GM18873 (cell line): ENCODE measurements around the gene TYMP.

Source experiments
- ATAC-seq: cut with Tn5 transposase; IDR thresholded peaks from one replicate; pipeline ENCODE4 v1.9.1; 2021; ENCODE audit warnings: mild to moderate bottlenecking, moderate library complexity, moderate number of reproducible peaks; ENCODE audit not compliant: unreplicated experiment, low FRiP score

TYMP gene

DNA sequence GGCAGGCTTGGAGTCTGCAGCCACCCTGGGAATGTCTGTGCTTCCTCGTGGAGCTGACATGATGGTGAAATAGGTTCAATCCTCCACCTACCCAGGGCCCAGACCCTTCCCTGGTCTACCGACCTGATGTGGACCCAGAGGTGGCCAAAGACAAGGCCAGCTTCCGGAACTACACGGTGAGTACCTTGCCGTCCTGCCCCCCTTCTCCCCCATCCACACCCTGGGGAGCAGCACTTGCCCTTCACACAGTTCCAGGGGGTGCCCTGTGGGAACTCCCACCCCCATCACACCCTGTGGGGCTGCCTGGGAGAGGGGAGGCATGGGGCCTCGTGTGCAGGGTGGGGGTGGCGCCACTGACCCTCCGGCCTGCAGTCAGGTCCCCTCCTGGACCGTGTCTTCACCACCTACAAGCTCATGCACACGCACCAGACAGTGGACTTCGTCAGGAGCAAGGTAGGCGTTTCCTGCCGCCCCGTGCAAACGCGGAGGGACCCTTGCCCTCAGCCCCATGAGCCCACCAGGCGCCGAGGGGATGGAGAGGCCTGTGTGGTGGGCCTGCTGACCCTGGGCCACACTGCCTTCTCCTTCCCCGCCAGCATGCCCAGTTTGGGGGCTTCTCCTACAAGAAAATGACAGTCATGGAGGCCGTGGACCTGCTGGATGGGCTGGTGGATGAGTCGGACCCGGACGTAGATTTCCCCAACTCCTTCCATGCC, 42.4 kb downstream of the TYMP start:
- no peak for ATAC-seq

DNA sequence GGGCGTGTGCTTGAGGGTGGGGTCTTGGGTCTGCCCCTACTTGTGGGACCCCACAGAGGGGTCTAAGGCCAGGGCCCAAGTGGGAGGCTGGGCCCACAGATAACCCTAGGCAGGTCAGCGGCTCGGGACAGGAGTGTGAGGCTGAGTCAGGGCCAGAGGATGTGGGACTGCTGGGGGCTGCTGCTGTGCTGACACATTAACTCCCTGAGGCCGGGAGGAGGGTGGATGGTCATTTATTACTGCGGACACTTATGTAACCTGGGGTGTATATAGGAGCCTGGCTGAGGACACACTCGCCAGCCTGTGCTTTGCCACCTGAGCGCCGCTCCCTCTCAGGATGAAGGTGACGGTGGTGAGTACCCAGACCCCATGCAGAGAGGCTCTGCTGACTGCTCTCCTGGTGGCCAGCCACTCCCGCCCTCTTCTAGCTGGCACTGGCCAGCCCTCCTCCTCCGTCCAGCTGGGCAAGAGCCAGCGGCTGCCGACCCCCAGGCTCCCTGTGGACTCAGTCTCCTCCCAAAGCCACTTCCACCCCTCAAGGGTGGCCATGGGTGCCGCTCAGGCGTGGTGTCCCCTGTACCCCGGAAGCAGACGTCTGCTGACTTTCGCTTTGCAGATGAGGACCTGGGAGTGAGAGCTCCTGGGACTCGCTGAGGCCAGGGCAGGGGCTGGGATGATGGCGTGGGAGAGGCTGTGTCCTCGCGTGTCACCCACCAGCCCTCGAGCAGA, 43.1 kb downstream of the TYMP start, which contains the start of gene MIOX:
Gene MIOX, plus strand, starts transcription at position 299 of the 729 bp plus-strand sequence. Its CDS starts 39 bp downstream, at position 338.
- ATAC-seq: no peak

DNA sequence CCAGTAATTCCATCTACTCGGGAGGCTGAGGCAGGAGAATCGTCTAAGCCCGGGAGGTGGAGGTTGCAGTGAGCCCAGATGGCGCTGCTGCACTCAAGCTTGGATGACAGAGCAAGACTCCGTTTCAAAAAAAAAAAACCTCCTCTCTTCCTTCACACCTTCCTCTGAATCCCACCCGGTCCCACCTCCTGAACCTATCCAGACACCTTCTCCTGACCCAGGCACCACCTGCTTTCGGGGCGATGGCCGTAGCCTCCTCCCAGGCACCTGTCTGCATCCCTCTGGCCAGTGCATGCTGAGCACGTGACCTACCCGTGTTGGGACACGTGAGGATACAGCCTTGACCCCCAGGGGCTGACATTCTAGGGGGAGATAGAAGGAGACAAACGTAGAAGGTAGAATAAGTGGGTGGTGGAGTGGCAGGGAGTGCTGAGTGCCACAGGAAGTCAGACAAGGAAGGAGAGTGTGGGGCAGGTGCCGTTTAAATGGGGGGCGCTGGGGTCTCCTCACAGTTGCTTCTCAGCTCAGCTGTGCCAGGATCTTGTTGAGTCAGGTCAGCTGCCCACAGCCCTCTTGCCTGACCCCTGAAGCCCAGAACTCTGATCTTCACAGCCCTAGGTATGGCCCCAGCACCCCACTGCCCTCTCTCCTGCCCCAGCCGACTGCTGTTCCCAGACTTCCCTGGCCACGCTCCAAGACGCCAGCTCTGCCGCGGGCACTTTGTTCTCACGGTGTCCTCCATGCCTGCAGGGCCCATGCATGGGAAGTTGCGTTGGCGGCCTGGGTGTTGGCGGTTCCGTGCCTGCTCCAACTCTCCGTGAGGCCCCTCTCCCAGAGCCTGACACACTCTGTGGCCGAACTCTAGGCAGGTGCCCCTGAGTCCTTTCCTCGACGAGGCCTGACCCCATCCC, 44.3 kb downstream of the TYMP start:
- no peak for ATAC-seq

DNA sequence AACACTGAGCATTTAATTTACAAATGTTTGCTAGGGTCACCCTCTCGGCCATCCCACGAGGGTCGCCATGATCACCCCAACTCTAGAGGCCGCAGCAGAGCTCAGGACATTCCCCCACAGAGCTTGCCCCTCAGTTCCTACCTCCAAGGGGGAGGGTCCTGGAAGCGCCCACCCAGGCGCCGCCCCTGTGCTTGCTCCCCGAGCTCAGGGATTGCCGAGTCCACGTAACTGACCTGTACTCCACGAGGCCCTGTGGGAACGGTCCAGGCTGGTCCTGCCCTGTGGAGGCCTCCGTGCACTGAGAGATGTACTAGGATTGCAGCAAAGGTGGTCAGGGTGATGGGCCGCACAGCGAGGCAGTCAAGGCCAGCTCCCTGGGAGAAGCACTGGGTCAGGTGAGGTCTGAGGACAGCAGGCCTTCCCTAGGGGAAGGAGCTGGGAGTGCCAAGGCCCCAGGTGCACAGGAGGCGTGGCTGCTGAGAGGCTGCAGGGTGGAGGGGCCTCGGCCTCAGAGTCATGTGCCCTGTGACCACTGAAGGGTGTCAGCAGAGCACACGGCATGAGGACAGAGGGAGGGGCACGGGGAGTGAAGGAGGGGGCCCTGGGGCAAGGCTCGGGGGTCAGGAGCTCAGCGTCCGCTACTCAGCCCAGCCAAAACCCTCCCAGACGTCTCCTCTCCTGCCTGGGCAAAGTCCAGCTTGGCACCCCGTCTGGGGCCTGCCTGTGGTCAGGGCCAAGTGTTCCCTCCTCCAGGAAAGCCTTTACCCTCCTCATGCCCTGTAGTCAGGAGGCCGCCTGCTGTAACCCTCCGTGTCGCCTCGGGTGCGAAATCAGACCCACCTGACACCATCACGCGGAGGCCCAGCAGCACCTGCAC, 45.6 kb downstream of the TYMP start:
- ATAC-seq: no peak

DNA sequence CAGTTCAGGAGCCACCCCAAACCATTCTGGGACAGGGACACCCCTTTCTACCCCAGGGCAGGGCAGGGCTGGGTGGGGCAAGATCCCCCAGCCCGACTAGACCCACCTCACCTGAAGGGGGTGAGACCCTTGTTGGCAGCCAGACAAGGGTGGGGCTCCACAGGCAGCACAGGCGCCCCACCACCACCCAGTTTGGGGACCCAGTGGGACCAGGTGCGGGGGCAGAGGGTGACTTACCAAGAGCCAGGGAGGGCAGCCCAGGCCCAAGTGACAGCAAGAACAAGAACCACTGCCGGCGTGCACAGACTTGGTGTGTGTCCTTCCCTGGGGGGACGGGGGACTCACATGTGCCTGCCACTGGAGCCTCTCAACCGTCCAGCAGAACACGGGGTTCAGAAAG, 46.3 kb downstream of the TYMP start:
- no peak for ATAC-seq

DNA sequence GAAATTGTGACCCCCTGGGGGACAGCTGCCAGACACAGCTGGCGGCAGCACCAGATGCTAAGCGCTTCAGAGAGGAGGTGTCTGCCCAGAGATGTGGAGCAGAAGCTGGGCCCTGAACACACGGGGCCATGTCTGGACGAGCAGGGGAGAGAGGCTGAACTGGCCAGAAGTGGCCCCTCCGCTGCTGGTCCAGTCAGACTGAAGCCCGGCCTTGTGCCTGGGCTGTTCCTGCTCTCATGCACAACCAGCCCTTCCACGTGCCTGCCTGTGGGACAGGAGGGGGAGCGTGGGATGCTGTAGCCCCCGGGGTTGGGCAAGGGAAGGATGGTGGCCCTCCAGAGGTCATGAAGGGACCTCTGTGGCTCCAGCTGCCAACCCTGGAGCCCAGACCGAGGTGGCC, 46.7 kb downstream of the TYMP start:
- ATAC-seq: no peak

DNA sequence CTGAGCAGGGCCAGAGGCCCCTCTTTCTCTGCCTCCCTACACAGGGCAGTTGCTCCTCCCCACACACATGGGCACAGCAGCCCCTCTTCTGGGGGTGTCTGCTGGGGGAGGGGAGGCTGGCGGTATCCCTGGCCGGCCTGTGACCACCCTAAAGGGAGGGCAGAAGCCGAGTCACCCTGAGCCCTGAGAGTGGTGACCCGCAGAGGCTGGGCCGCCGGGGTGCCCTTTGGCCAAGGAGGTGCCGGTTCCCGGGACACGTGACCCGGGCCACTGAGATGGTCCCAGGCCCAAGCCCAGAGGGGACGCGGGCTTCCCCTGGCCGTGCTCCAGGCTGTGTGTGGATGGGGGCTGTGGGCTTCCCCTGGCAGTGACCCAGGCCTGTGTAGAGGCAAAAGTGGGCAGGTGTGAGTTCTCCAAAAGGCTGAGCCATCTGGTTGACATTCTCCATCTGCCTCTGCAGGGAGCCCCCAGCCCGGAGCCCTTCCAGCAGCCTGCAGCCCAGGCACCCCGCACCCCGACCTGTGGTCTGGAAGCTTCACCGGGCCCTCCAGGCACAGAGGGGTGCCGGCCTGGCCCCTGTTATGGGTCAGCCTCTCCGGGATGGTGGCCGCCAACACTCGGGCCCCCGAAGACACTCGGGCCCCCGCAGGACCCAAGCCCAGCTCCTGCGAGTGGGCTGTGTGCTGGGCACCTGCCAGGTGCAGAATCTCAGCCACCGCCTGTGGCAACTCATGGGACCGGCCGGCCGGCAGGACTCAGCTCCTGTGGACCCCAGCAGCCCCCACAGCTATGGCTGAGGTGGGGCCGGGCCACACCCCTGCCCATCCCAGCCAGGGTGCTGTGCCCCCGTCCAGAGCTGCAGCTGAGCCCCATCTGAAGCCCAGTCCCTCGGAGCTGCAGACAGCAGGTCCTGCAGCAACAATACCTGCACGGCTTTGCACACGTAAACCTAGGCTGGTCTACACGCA, 47.4 kb downstream of the TYMP start:
- no peak for ATAC-seq

DNA sequence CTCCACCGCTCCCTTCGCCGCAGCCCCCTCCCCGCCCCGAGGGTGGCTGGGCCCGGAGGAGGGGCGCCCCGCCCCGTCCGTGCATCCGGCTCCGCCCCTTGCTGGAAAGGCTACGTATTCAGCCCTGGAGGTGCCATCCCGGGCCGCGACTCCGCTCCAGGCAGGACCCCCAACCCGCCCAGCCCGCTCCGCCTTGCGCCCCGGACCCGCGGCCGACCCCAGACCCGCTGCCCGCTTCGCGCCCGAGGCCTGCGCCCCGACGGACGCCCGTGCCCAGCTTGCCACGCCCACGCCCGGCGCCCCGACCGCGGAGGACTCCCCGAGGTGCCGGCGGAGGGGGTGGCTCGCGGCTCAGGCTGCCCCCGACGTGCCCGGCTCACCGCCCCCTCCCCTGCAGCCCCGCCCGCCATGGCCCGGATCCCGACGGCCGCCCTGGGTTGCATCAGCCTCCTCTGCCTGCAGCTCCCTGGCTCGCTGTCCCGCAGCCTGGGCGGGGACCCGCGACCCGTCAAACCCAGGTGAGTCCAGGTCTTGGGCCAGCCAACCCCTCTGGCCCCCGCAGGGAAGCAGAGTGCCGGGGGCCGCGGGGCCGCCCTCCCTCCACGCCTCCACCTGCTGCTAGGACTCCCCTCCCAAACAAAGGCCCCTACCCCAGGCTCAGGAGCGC, 48.2 kb downstream of the TYMP start, which contains the start of gene ADM2:
Gene ADM2, plus strand, starts transcription at position 104 of the 667 bp plus-strand sequence. Its CDS starts 305 bp downstream, at position 409.
- no peak for ATAC-seq

DNA sequence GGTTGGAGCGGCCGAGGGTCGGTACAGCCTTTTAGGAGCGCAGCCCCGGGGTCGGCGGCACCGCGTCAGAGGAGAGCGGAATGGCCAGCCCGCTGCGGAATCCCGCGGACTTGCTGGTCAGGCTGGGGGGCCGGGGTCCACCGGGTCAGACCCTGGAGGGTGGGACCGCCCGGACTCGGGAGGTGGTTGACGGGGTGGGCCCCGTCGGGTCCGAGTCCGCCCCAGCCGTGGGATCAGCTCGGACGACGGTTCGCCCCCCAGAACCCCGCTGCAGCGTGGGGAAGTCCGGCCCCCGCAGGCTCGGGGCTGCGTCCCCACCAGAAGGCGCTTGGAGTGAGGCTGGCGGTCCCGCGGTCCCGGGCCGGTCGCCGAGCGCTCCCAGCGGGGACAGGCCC, 48.8 kb downstream of the TYMP start:
- no peak for ATAC-seq

DNA sequence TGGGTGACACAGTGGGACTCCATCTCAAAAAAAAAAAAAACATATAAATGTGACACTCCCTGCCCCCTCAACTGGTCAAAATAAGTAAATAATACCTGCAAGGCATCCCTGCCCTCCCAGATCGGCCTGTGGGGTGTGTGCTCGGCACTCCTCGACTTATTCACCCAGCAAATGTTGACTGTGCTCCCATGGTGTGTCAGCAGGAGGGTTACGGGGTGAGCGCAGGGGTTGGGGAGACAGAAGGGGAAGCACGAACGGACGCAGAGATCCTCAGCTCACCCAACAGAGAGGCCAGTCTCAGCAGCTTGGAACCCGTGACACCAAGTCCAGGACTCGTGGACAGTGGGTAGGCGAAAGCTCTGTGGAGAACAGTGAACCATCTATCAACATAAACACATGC, 50.1 kb downstream of the TYMP start:
- no peak for ATAC-seq

DNA sequence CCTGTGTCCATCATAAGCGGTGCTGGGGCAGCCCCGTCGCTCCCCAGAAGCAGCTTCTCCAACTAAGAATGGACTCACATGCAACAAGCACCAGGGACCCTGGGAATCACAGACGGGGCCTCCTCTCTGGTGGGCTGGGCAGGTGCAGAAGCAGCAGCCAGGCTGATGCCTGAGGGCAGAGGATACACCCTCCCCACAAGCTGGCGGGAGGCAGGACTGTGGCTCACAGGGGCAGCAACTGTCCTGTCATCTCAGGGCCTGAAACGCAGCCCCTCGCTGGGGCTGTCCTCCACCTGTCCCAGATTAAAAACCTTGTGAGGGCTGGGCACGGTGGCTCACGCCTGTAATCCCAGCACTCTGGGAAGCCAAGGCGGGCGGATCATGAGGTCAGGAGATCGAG, 51.9 kb downstream of the TYMP start:
- no peak for ATAC-seq

DNA sequence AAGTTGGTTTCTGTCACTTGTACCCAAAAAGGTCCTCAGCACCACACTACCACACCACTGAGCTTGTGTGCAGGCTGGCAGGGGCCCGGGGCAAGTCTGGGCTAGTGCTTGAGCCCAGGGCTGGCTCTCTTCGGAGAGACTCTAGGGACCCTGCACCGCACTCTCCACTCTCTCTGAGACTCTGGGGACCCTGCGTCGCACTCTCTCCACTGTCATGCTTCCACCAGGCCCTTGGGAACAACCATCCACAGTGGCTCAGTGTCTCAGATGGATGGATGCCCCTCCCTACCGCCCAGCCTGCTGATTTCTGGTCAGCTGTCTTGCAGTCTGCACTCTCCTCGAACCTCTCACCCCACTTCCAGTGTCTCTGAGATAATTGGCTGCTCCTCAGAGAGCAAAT, 52.9 kb downstream of the TYMP start:
- ATAC-seq: no peak
